OCI-LY7 (cell line): ENCODE measurements around the gene NOL7. TPM values are rescaled to one million over a fixed set of nuclear protein-coding genes. Genes with fewer than 3 reads are reported as not detected.

Source experiments
- BruUV-seq: library from RNA; stranded (reverse); fragments of 400-500 nt; replicated peaks from 2 replicates; lab custom pipeline; 2021; lab: Mats Ljungman, UMichigan
- CTCF ChIA-PET: fragments of 300-600 bp; sonication (Branson Sonifier 250); formaldehyde crosslinking; loops from one replicate; lab custom pipeline; 2022; ENCODE audit warnings: antibody characterized with exemption; ENCODE audit not compliant: unreplicated experiment; lab: Charles Lee
- POLR2A ChIA-PET: fragments of 300-600 bp; sonication (Branson Sonifier 250); formaldehyde crosslinking; loops from one replicate; lab custom pipeline; 2022; ENCODE audit warnings: antibody characterized with exemption; lab: Charles Lee
- DNase-seq: peaks from one replicate; pipeline ENCODE4 v3.0.0-alpha.2; 2015; ENCODE audit warnings: low spot score
- H2AFZ ChIP-seq: fragments of 200-600 bp; sonication (generic), shearing (Covaris generic); 2 replicates; pipeline ENCODE4 v1.6.1; 2014; ENCODE audit warnings: mild to moderate bottlenecking, antibody characterized with exemption, low read length, moderate library complexity
- H3K27ac ChIP-seq: fragments of 200-600 bp; sonication (generic); 2 replicates; pipeline ENCODE4 v1.5.1; 2014; ENCODE audit warnings: mixed run types, low read depth, mild to moderate bottlenecking, moderate library complexity, low read length, inconsistent platforms; ENCODE audit not compliant: poor library complexity, severe bottlenecking
- H3K36me3 ChIP-seq: fragments of 200-600 bp; sonication (generic); 2 replicates; pipeline ENCODE4 v1.6.1; 2014; ENCODE audit warnings: mild to moderate bottlenecking, antibody characterized with exemption, low read length, moderate library complexity, mixed read lengths; ENCODE audit not compliant: insufficient read depth
- H3K4me1 ChIP-seq: fragments of 200-600 bp; sonication (generic); 2 replicates; pipeline ENCODE4 v1.5.1; 2014; ENCODE audit warnings: mild to moderate bottlenecking, low read length; ENCODE audit not compliant: insufficient read depth, poor library complexity, severe bottlenecking
- H3K4me2 ChIP-seq: fragments of 200-600 bp; sonication (generic); 2 replicates; pipeline ENCODE4 v1.6.1; 2014; ENCODE audit warnings: mild to moderate bottlenecking, low read length
- H3K4me3 ChIP-seq: fragments of 200-600 bp; sonication (generic); 2 replicates; pipeline ENCODE4 v1.5.1; 2014; ENCODE audit warnings: mild to moderate bottlenecking, low read depth, low read length; ENCODE audit not compliant: poor library complexity, severe bottlenecking
- H3K79me2 ChIP-seq: fragments of 200-600 bp; sonication (generic); 2 replicates; pipeline ENCODE4 v1.6.1; 2016; ENCODE audit warnings: low read depth, mild to moderate bottlenecking, low read length, moderate library complexity, mixed read lengths; ENCODE audit not compliant: insufficient read depth
- H3K9me2 ChIP-seq: fragments of 200-600 bp; sonication (generic); 2 replicates; pipeline ENCODE4 v1.6.1; 2016; ENCODE audit warnings: mild to moderate bottlenecking, low read length, mixed read lengths; ENCODE audit not compliant: insufficient read depth
- H3K9me3 ChIP-seq: fragments of 200-600 bp; sonication (generic); 2 replicates; pipeline ENCODE4 v1.6.1; 2014; ENCODE audit warnings: mild to moderate bottlenecking, mixed run types, low read length, mixed read lengths
- H4K20me1 ChIP-seq: fragments of 200-600 bp; sonication (generic); 2 replicates; pipeline ENCODE4 v1.6.1; 2014; ENCODE audit warnings: mild to moderate bottlenecking, antibody characterized with exemption, low read length, moderate library complexity, mixed read lengths; ENCODE audit not compliant: insufficient read depth
- EZH2phosphoT487 ChIP-seq: fragments of 200-600 bp; sonication (generic); IDR thresholded peaks from 2 replicates; pipeline ENCODE4 v1.6.1; 2018; ENCODE audit warnings: low read depth, borderline replicate concordance, mild to moderate bottlenecking, mixed run types, antibody characterized with exemption, low read length, moderate library complexity, mixed read lengths
- intact Hi-C: fragments of 100-400 bp; cut with micrococcal nuclease; formaldehyde crosslinking; loops from one replicate; pipeline ENCODE4 v1.10.0; 2022; ENCODE audit not compliant: unreplicated experiment
- total RNA-seq, 2 experiments: library from RNA; depleted of rRNA in 1 of 2; stranded (reverse); fragments of >200 nt in 1 of 2; shearing (Covaris generic) in 1 of 2; gene quantifications; 2 replicates each; pipeline ENCODE4 v1.2.3, GENCODE V29; 2014 to 2022
- TF ChIP-seq, protein P1 (sequence below): fragments of 200-600 bp; sonication (generic); conservative IDR thresholded peaks from 2 replicates; pipeline ENCODE4 v1.5.1; 2014; ENCODE audit warnings: mild to moderate bottlenecking, antibody characterized with exemption, low read length, moderate library complexity, mixed read lengths

Gene NOL7
- total RNA-seq, 2 experiments from 2014 or later, result 67.5 to 103 TPM

DNA sequence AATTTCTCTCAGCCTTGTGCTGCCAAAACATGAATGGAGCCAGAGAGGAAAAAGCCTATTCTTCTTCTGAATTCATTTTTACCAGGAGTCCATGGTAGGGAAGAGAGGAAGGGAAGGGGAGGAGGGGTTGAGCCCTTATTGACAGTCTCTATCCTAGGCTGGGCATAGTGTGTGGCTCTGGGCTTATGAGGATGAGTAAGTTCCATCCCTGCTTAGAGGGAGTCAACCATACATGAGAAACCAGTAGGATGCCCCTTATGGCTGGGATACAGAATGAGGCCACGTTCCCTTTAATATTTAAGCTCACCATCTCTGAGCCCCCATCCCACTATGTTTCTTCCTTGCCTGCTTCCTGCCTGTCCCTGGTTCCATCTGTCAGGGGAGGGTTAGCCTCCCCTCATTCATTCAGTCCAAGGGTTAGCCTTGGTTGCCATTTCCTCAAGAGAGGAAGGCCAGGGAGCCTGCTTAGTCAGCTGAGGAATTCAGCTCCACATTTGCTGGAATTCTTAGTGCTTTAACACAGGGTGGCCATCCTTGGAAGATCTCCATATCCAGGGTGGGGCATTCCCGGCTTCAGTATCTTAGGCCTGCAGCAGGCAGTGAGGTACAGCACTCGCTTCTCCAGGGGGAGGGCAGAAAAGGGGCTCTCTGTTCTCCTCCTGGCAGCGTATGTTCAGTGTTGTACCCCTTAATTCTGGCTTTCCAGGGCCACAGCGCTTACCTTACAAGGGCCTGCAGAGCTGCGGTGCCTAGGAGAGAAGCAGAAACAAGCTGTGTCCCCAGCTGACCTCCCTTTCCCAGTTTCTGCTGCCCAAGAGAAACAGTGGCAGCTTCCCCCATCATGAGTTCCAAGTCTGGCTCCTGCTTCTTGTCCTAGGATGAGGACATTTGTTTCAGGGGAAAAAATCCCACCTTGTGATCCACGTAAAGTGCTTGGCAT is 28.3 kb upstream of the NOL7 start:
- intact Hi-C loops, result no loop called here
- CTCF ChIA-PET, result interaction anchor here (1.3 kb wide), 1 partner anchor 12 kb away, joined by 5 read pairs; the partner anchor contains the start of gene SIRT5
- H2AFZ ChIP-seq, result no peak overlapping the region
- POLR2A ChIA-PET, result interaction anchor here (0.6 to 0.7 kb wide), 2 partner anchors 15 to 681 kb away, joined by 3 to 4 read pairs; no protein-coding TSS in a partner anchor
- no peaks in the 10 kb centered on the region for H3K4me1 ChIP-seq
- H3K4me2 ChIP-seq, result no peak overlapping the region
- no peak overlapping the region for H3K4me3 ChIP-seq
- no peak for DNase-seq
- BruUV-seq, result no TSS peak
- H4K20me1 ChIP-seq, result no peaks in the 10 kb centered on the region; the same call in 1 of the 2 replicates
- H3K9me2 ChIP-seq, result no peaks in the 10 kb centered on the region
- no peak for TF ChIP-seq EZH2phosphoT487
- TF ChIP-seq, protein P1, sequence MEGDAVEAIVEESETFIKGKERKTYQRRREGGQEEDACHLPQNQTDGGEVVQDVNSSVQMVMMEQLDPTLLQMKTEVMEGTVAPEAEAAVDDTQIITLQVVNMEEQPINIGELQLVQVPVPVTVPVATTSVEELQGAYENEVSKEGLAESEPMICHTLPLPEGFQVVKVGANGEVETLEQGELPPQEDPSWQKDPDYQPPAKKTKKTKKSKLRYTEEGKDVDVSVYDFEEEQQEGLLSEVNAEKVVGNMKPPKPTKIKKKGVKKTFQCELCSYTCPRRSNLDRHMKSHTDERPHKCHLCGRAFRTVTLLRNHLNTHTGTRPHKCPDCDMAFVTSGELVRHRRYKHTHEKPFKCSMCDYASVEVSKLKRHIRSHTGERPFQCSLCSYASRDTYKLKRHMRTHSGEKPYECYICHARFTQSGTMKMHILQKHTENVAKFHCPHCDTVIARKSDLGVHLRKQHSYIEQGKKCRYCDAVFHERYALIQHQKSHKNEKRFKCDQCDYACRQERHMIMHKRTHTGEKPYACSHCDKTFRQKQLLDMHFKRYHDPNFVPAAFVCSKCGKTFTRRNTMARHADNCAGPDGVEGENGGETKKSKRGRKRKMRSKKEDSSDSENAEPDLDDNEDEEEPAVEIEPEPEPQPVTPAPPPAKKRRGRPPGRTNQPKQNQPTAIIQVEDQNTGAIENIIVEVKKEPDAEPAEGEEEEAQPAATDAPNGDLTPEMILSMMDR, result no peak
- H3K9me3 ChIP-seq, result no peaks in the 10 kb centered on the region
- no peaks in the 10 kb centered on the region for H3K79me2 ChIP-seq
- no peak overlapping the region for H3K27ac ChIP-seq
- H3K36me3 ChIP-seq, result peaks cover 42% of the 10 kb centered on the region

GRCh38 chr6:13589801-13590200 is 25.3 kb upstream of the NOL7 start:
- Histone ChIP-seq H2AFZ (no peak overlapping the region), H3K4me3 (no peak overlapping the region), H3K36me3 (peaks cover 45% of the 10 kb centered on the region), H3K9me3 (no peaks in the 10 kb centered on the region), H3K27ac (no peak overlapping the region), H3K4me2 (no peak overlapping the region), H4K20me1 (no peaks in the 10 kb centered on the region; the same call in 1 of the 2 replicates), H3K4me1 (no peaks in the 10 kb centered on the region), H3K79me2 (no peaks in the 10 kb centered on the region), H3K9me2 (no peaks in the 10 kb centered on the region)
- intact Hi-C loops, result no loop called here
- BruUV-seq, result no TSS peak
- TF ChIP-seq, protein P1, result no peak
- TF ChIP-seq EZH2phosphoT487, result no peak
- CTCF ChIA-PET, result no interaction called here
- DNase-seq, result no peak
- POLR2A ChIA-PET, result interaction anchor here (2.0 kb wide), 1 partner anchor 23 kb away, joined by 4 read pairs; no protein-coding TSS in a partner anchor
